NCI-H2081 (cell line): ENCODE results near the gene DCLK1.
A peak's percentile ranks its signal among the peaks of the same experiment; 100 is the strongest.

Experiments
- DNase-seq, 2 experiments: peaks; one replicate each; lab custom pipeline; 2025; lab: John Stamatoyannopoulos, UW

The DCLK1 gene

GRCh38 chr13:36131222-36131930, at the start of gene DCLK1:
Gene DCLK1, minus strand, starts transcription at chr13:36131382.
- peak; percentile 64 to 74 for DNase-seq

GRCh38 chr13:36175621-36176020, 44.4 kb upstream of the DCLK1 start:
- DNase-seq, result no peak

- DNase-seq, result peak in 1 of 2 experiments; percentile 52
Measured at GRCh38 chr13:36174923-36175322, 43.7 kb upstream of the DCLK1 start.

- DNase-seq, result no peak
Measured at GRCh38 chr13:36173571-36174322, 42.6 kb upstream of the DCLK1 start.

- no peak for DNase-seq
Measured at GRCh38 chr13:36166046-36166445, 34.9 kb upstream of the DCLK1 start.

GRCh38 chr13:36163809-36164308, 32.7 kb upstream of the DCLK1 start:
- peak; percentile 65 to 79 for DNase-seq

GRCh38 chr13:36163286-36163685, 32.1 kb upstream of the DCLK1 start:
- DNase-seq, result peak in 1 of 2 experiments; percentile 61

GRCh38 chr13:36160297-36160696, 29.1 kb upstream of the DCLK1 start:
- DNase-seq, result no peak

- no peak for DNase-seq
Measured at GRCh38 chr13:36158611-36159010, 27.4 kb upstream of the DCLK1 start.

- peak in 1 of 2 experiments; percentile 34 for DNase-seq
Measured at GRCh38 chr13:36157480-36157879, 26.3 kb upstream of the DCLK1 start.

GRCh38 chr13:36154567-36155291, 23.5 kb upstream of the DCLK1 start:
- no peak for DNase-seq

- no peak for DNase-seq
Measured at GRCh38 chr13:36151591-36151990, 20.4 kb upstream of the DCLK1 start.

GRCh38 chr13:36148446-36148845, 17.3 kb upstream of the DCLK1 start:
- DNase-seq, result no peak

- DNase-seq, result no peak
Measured at GRCh38 chr13:36147330-36147729, 16.1 kb upstream of the DCLK1 start.

- DNase-seq, result no peak
Measured at GRCh38 chr13:36146511-36147269, 15.5 kb upstream of the DCLK1 start.

- DNase-seq, result no peak
Measured at GRCh38 chr13:36143738-36144137, 12.6 kb upstream of the DCLK1 start.

GRCh38 chr13:36142735-36143134, 11.6 kb upstream of the DCLK1 start:
- DNase-seq, result no peak

GRCh38 chr13:36135876-36136275, 4.7 kb upstream of the DCLK1 start:
- DNase-seq, result no peak

- no peak for DNase-seq
Measured at GRCh38 chr13:36134632-36135031, 3.5 kb upstream of the DCLK1 start.

- DNase-seq, result peak; percentile 17 to 19
Measured at GRCh38 chr13:36133950-36134626, 2.9 kb upstream of the DCLK1 start.

- DNase-seq, result no peak
Measured at GRCh38 chr13:36132376-36132775, 1.2 kb upstream of the DCLK1 start.
